Endothelial cell of umbilical vein (primary cell): Measurements from ENCODE around the gene REPS1. TPM values are rescaled to one million over a fixed set of nuclear protein-coding genes. Genes with fewer than 3 reads are reported as not detected.

Experiments used
- BruUV-seq: library from RNA; stranded (reverse); fragments of 400-500 nt; replicated peaks from 2 replicates; lab custom pipeline; 2021; lab: Mats Ljungman, UMichigan
- CTCF ChIA-PET: fragments of 300-600, 350-600 bp; sonication (Branson Sonifier 250); formaldehyde crosslinking; loops from one replicate; lab custom pipeline; 2021; ENCODE audit warnings: antibody characterized with exemption, inconsistent platforms; lab: Charles Lee
- POLR2A ChIA-PET: fragments of 300-600, 350-600 bp; sonication (Branson Sonifier 250); formaldehyde crosslinking; loops from one replicate; lab custom pipeline; 2021; ENCODE audit warnings: antibody characterized with exemption, inconsistent platforms; lab: Charles Lee
- DNase-seq: peaks from one replicate; pipeline ENCODE4 v3.0.0-alpha.2; 2011; ENCODE audit warnings: low read depth, low spot score
- FAIRE-seq: peaks from 2 replicates; lab custom pipeline; 2011; peaks lifted over from hg19 to GRCh38; lab: Jason Lieb, UNC
- H2AFZ ChIP-seq: 2 replicates; pipeline ENCODE4 v1.6.0; 2012; ENCODE audit warnings: low read depth, low read length, control low read depth, inconsistent platforms
- H3K27ac ChIP-seq: 2 replicates; pipeline ENCODE4 v1.5.1; 2011; ENCODE audit warnings: low read depth, mild to moderate bottlenecking, control low read depth, low read length, moderate library complexity; ENCODE audit not compliant: insufficient read depth
- H3K27me3 ChIP-seq, 2 experiments: 2 replicates each; pipeline versions ENCODE4 v1.6.0 to v1.6.1; 2011; ENCODE audit warnings: low read length in 2 of 2, mixed read lengths in 1 of 2; ENCODE audit not compliant: control insufficient read depth in 2 of 2, insufficient read depth in 2 of 2
- H3K36me3 ChIP-seq, 2 experiments: 2 replicates in 1 of 2; 3 replicates in 1 of 2; pipeline ENCODE4 v1.5.1; 2011; ENCODE audit warnings: low read length in 2 of 2, mild to moderate bottlenecking in 1 of 2, moderate library complexity in 1 of 2; ENCODE audit not compliant: control insufficient read depth in 2 of 2, insufficient read depth in 2 of 2; ENCODE audit errors: extremely low read depth in 1 of 2
- H3K4me1 ChIP-seq: 3 replicates; pipeline ENCODE4 v1.5.1; 2011; ENCODE audit warnings: mild to moderate bottlenecking, low read length; ENCODE audit not compliant: control insufficient read depth, insufficient read depth; ENCODE audit errors: extremely low read depth
- H3K4me2 ChIP-seq: 2 replicates; pipeline ENCODE4 v1.6.1; 2011; ENCODE audit warnings: low read length, control low read depth, mixed read lengths; ENCODE audit not compliant: insufficient read depth
- H3K4me3 ChIP-seq, 3 experiments: fragments of 200-600 bp in 1 of 3; sonication (generic), shearing (Covaris generic) in 1 of 3; replicated peaks in 1 of 3; 2 replicates each; pipeline ENCODE4 v1.5.1; 2011 to 2016; ENCODE audit warnings: control low read depth in 3 of 3, low read length in 3 of 3, mild to moderate bottlenecking in 2 of 3, inconsistent platforms in 1 of 3, low read depth in 1 of 3, moderate library complexity in 1 of 3; ENCODE audit not compliant: insufficient read depth in 1 of 3
- H3K79me2 ChIP-seq: 2 replicates; pipeline ENCODE4 v1.6.0; 2012; ENCODE audit warnings: low read length, inconsistent platforms; ENCODE audit not compliant: control insufficient read depth, insufficient read depth
- H3K9ac ChIP-seq: replicated peaks from 2 replicates; pipeline ENCODE3; 2011; ENCODE audit warnings: low read length, control low read depth; ENCODE audit not compliant: insufficient read depth; ENCODE audit errors: extremely low read depth
- H3K9me1 ChIP-seq: replicated peaks from 3 replicates; pipeline ENCODE4 v1.6.0; 2011; ENCODE audit warnings: mild to moderate bottlenecking, low read length; ENCODE audit not compliant: control insufficient read depth, insufficient read depth; ENCODE audit errors: extremely low read depth
- H3K9me3 ChIP-seq: replicated peaks from 2 replicates; pipeline ENCODE4 v1.5.1; 2012; ENCODE audit warnings: low read length, inconsistent platforms; ENCODE audit not compliant: control insufficient read depth, insufficient read depth
- H4K20me1 ChIP-seq: replicated peaks from 2 replicates; pipeline ENCODE3; 2011; ENCODE audit warnings: mild to moderate bottlenecking, low read length; ENCODE audit not compliant: control insufficient read depth, insufficient read depth; ENCODE audit errors: extremely low read depth
- EZH2 ChIP-seq: IDR thresholded peaks from 2 replicates; pipeline ENCODE4 v1.6.1; 2012; ENCODE audit warnings: borderline replicate concordance, low read depth, mild to moderate bottlenecking, moderate library complexity, low read length, inconsistent platforms; ENCODE audit not compliant: severe bottlenecking
- GATA2 ChIP-seq: IDR thresholded peaks from 2 replicates; pipeline ENCODE4 v1.7.0; 2011; ENCODE audit warnings: low read depth, mild to moderate bottlenecking, moderate library complexity, mixed read lengths, low read length; ENCODE audit not compliant: insufficient read length, insufficient read depth
- JUN ChIP-seq: IDR thresholded peaks from 2 replicates; pipeline ENCODE4 v1.6.1; 2011; ENCODE audit warnings: borderline replicate concordance, low read depth; ENCODE audit not compliant: insufficient read length, insufficient read depth
- POLR2A ChIP-seq: IDR thresholded peaks from 2 replicates; pipeline ENCODE4 v1.6.1; 2012; ENCODE audit warnings: low read depth, mild to moderate bottlenecking, control low read depth, low read length
- dilution Hi-C: fragments of 300-500 bp; cut with MboI; formaldehyde crosslinking; loops from one replicate; pipeline ENCODE4 v1.15.0; 2019; ENCODE audit warnings: low sequenced_read_pairs; ENCODE audit not compliant: extremely low pct_ligation_motif_present
- intact Hi-C: fragments of 100-400 bp; cut with micrococcal nuclease; formaldehyde crosslinking; loops from one replicate; pipeline ENCODE4 v1.10.0; 2022
- polyA plus RNA-seq, 4 experiments: library from polyadenylated mRNA; depleted of rRNA in 3 of 4; stranded (reverse) in 3 of 4; unstranded in 1 of 4; fragments of >200 nt; gene quantifications; 2 replicates each; pipeline versions ENCODE4 v1.2.1 to v1.2.3, GENCODE V29; 2011 to 2012; ENCODE audit warnings: missing spikeins in 1 of 4
- total RNA-seq: library from RNA; stranded (reverse); gene quantifications from 2 replicates; pipeline ENCODE4 v1.2.3, GENCODE V29; 2021
- TF ChIP-seq, protein P1 (sequence below), 2 donors: IDR thresholded peaks; 1 replicate in 1 of 2; 2 replicates in 1 of 2; pipeline ENCODE4 v1.5.1; 2011; ENCODE audit warnings: low read length in 2 of 2, mild to moderate bottlenecking in 2 of 2, moderate library complexity in 2 of 2, control low read depth in 1 of 2, inconsistent platforms in 1 of 2, low read depth in 1 of 2; ENCODE audit not compliant: insufficient read depth in 1 of 2; ENCODE audit errors: extremely low read depth in 1 of 2
- TF ChIP-seq, protein P2 (sequence below): IDR thresholded peaks from 2 replicates; pipeline ENCODE4 v1.6.1; 2011; ENCODE audit not compliant: insufficient read depth, insufficient read length

Gene REPS1
- total and polyA plus RNA-seq, 2 donors (not counting 3 experiments of a cell fraction or from before 2014, with no cell fraction given) = 20.6 to 35.0 TPM

DNA sequence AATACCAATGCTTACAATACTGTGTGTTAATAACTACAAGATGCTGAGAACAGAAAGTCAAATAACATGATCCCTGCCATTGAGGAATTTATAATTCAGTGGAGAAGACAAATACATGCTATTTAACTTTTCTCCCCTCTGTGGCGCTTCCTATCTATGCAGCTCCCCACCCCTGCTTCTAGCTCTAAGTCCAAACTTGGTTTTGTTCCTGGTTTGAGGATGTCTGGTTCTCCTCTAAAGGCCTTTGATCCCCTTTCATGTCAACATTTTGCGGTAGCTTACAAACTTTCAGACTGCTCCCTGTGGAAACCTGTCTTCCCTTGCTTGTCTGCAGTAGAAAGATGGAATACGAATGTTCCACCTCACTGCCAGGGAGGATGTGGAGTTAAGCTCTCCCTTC is 18.4 kb upstream of the REPS1 start:
- no peaks in the 10 kb centered on the region for H3K36me3 ChIP-seq
- dilution Hi-C loops = no loop called here
- CTCF ChIA-PET = no interaction called here
- no peak overlapping the region for H3K4me3 ChIP-seq
- no TSS peak for BruUV-seq
- H3K9ac ChIP-seq = no peak overlapping the region
- DNase-seq (no peak), FAIRE-seq (no peak)
- H3K4me2 ChIP-seq = no peak overlapping the region
- H3K9me3 ChIP-seq = no peaks in the 10 kb centered on the region
- intact Hi-C loops = no loop called here
- H4K20me1 ChIP-seq = no peaks in the 10 kb centered on the region
- H3K4me1 ChIP-seq = no peaks in the 10 kb centered on the region
- H3K9me1 ChIP-seq = no peaks in the 10 kb centered on the region
- no peaks in the 10 kb centered on the region for H3K79me2 ChIP-seq
- TF ChIP-seq, protein P1, sequence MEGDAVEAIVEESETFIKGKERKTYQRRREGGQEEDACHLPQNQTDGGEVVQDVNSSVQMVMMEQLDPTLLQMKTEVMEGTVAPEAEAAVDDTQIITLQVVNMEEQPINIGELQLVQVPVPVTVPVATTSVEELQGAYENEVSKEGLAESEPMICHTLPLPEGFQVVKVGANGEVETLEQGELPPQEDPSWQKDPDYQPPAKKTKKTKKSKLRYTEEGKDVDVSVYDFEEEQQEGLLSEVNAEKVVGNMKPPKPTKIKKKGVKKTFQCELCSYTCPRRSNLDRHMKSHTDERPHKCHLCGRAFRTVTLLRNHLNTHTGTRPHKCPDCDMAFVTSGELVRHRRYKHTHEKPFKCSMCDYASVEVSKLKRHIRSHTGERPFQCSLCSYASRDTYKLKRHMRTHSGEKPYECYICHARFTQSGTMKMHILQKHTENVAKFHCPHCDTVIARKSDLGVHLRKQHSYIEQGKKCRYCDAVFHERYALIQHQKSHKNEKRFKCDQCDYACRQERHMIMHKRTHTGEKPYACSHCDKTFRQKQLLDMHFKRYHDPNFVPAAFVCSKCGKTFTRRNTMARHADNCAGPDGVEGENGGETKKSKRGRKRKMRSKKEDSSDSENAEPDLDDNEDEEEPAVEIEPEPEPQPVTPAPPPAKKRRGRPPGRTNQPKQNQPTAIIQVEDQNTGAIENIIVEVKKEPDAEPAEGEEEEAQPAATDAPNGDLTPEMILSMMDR (IDR thresholded peaks at IDR 0.05; ENCODE audit: extremely low read depth in 1 of 2, insufficient read depth in 1 of 2, low read depth in 1 of 2, low read length in 2 of 2) = no peak
- TF ChIP-seq POLR2A (no peak), GATA2 (no peak), JUN (no peak), EZH2 (no peak)
- TF ChIP-seq, protein P2, sequence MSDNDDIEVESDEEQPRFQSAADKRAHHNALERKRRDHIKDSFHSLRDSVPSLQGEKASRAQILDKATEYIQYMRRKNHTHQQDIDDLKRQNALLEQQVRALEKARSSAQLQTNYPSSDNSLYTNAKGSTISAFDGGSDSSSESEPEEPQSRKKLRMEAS = no peak
- POLR2A ChIA-PET = no interaction called here
- H2AFZ ChIP-seq = no peak overlapping the region
- no peak overlapping the region for H3K27ac ChIP-seq
- H3K27me3 ChIP-seq = peaks cover 0 to 3% of the 10 kb centered on the region in 2 experiments
